KMS-11 (cell line): Measurements from ENCODE around the gene TBK1.

Experiments used
- H2AFZ ChIP-seq: fragments of 200-600 bp; sonication (generic); 2 replicates; pipeline ENCODE4 v1.6.1; 2016; ENCODE audit warnings: antibody characterized with exemption, mixed run types, low read depth
- H3K27ac ChIP-seq: fragments of 200-600 bp; sonication (generic); 2 replicates; pipeline ENCODE4 v1.6.1; 2016; ENCODE audit warnings: mild to moderate bottlenecking, mixed run types
- H3K27me3 ChIP-seq: fragments of 200-600 bp; sonication (generic); 2 replicates; pipeline ENCODE4 v1.6.1; 2017; ENCODE audit warnings: mild to moderate bottlenecking, low read depth, mixed run types, moderate library complexity; ENCODE audit not compliant: insufficient read depth
- H3K36me3 ChIP-seq: fragments of 200-600 bp; sonication (generic); 2 replicates; pipeline ENCODE4 v1.6.1; 2017; ENCODE audit warnings: mild to moderate bottlenecking, mixed run types; ENCODE audit not compliant: insufficient read depth
- H3K4me1 ChIP-seq: fragments of 200-600 bp; sonication (generic); 2 replicates; pipeline ENCODE4 v1.6.1; 2016; ENCODE audit warnings: mild to moderate bottlenecking, low read depth, mixed run types; ENCODE audit not compliant: poor library complexity, severe bottlenecking
- H3K4me2 ChIP-seq: fragments of 200-600 bp; sonication (generic); 2 replicates; pipeline ENCODE4 v1.7.0; 2016; ENCODE audit warnings: mild to moderate bottlenecking, mixed run types
- H3K4me3 ChIP-seq: fragments of 200-600 bp; sonication (generic); IDR thresholded peaks from 2 replicates; pipeline ENCODE4 v1.6.1; 2017; ENCODE audit warnings: low read depth, low read length, mixed read lengths; ENCODE audit not compliant: insufficient read depth
- H3K79me2 ChIP-seq: fragments of 200-600 bp; sonication (generic); 2 replicates; pipeline ENCODE4 v1.6.1; 2016; ENCODE audit warnings: low read depth, mixed run types; ENCODE audit not compliant: insufficient read depth
- H3K9ac ChIP-seq: fragments of 200-600 bp; sonication (generic); 2 replicates; pipeline ENCODE4 v1.6.1; 2016; ENCODE audit warnings: mild to moderate bottlenecking, mixed run types
- H4K20me1 ChIP-seq: fragments of 200-600 bp; sonication (generic); 2 replicates; pipeline ENCODE4 v1.6.1; 2016; ENCODE audit warnings: mild to moderate bottlenecking, mixed run types; ENCODE audit not compliant: insufficient read depth
- TF ChIP-seq, protein P1 (sequence below): fragments of 200-600 bp; sonication (generic); conservative IDR thresholded peaks from 2 replicates; pipeline ENCODE4 v1.6.1; 2017; ENCODE audit warnings: low read depth, mild to moderate bottlenecking, antibody characterized with exemption, low read length, moderate library complexity, mixed read lengths

Gene TBK1

DNA sequence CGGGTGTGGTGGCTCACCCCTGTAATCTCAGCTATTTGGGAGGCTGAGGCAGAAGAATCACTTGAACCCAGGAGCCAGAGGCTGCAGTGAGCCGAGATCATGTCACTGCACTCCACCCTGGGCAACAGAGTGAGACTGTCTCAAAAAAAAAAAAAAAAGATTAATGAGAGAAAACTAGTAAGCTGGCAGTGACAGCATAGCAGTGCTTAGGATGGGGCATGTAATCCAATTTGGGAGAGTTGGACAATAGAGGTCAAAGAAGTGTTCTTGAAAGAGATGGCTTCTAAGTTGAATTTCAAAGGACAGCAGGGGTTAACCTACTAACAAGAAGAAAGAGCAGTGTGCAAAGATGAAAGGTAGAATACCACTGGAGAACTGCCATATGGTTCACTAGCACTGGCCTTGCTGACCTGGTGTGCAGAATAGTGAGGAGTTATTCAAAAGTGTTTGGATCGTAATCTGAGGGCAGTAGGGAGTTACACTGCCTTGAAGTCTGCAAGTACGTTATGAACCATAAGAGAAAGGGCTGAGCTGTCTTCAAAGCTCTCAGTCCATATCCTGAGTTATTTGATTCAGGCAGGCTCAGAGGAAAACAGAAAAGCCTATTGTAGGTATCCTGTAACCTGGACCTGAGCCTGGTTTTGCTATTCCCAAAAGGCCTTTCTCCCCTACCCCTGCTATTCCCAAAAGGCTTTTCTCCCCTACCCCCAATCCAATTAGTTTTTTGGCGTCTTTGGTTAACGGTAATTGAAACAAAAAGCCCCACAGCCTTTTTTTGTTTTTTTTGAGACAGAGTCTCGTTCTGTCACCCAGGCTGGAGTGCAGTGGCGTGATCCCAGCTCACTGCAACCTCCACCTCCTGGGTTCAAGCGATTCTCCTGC, 44.3 kb upstream of the TBK1 start:
- Histone ChIP-seq H3K36me3 (peaks cover 14% of the 10 kb centered on the region; the same call in 1 of the 2 replicates), H3K79me2 (peaks cover 83% of the 10 kb centered on the region), H3K27ac (peak overlapping the region; percentile 29; the same call in 1 of the 2 replicates), H3K4me2 (peak overlapping the region; percentile 50), H4K20me1 (peaks cover 30% of the 10 kb centered on the region), H3K9ac (no peak overlapping the region), H2AFZ (no peak overlapping the region), H3K4me1 (peaks cover 60% of the 10 kb centered on the region), H3K27me3 (no peaks in the 10 kb centered on the region), H3K4me3 (no peak overlapping the region)
- TF ChIP-seq, protein P1, sequence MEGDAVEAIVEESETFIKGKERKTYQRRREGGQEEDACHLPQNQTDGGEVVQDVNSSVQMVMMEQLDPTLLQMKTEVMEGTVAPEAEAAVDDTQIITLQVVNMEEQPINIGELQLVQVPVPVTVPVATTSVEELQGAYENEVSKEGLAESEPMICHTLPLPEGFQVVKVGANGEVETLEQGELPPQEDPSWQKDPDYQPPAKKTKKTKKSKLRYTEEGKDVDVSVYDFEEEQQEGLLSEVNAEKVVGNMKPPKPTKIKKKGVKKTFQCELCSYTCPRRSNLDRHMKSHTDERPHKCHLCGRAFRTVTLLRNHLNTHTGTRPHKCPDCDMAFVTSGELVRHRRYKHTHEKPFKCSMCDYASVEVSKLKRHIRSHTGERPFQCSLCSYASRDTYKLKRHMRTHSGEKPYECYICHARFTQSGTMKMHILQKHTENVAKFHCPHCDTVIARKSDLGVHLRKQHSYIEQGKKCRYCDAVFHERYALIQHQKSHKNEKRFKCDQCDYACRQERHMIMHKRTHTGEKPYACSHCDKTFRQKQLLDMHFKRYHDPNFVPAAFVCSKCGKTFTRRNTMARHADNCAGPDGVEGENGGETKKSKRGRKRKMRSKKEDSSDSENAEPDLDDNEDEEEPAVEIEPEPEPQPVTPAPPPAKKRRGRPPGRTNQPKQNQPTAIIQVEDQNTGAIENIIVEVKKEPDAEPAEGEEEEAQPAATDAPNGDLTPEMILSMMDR = no peak

DNA sequence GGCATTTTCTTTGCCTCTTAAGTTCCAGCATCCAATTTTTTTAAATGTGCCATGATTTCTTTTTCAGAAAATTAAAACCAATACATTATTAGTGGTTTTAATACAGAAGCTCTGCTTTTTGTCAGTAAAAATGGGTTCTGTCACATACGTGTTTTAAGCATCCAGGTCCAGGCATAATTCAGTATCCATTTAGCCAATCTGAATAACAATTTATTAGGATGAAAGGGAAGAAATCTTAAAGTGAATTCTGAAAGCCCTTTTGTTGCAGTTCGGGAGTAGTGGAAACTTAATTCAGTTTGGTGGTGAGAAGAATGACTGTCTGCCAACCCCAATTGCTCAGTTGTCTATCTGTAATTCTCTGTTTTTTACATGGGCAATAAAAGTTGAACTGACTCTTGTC, 40.5 kb upstream of the TBK1 start:
- H3K9ac ChIP-seq = no peak overlapping the region
- H3K4me3 ChIP-seq = no peak overlapping the region
- TF ChIP-seq, protein P1 = no peak
- peaks cover 33% of the 10 kb centered on the region for H4K20me1 ChIP-seq
- no peaks in the 10 kb centered on the region for H3K27me3 ChIP-seq
- peaks cover 45% of the 10 kb centered on the region; the same call in 1 of the 2 replicates for H3K36me3 ChIP-seq
- no peak overlapping the region for H3K27ac ChIP-seq
- H3K4me1 ChIP-seq = peaks cover 44% of the 10 kb centered on the region
- no peak overlapping the region for H3K4me2 ChIP-seq
- H2AFZ ChIP-seq = no peak overlapping the region
- peaks cover 92% of the 10 kb centered on the region for H3K79me2 ChIP-seq

DNA sequence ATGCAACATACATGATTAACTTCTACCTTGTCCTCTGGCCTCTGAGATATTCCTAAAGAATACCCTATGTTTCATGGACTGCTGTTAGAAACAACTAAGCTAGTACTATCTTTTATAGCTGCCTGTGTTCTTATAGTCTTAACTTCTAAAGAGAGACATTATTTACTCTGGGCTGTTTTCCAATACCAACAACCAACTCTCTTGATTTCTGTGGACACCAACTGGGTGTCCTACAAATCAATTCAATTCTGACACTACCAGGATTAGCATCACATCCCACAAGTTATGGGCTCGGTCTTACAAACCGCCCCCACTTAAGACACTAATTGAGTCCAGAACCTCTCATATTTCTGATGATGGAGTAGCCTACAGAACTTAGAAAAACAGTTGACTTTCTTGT, 39.5 kb upstream of the TBK1 start:
- Histone ChIP-seq H4K20me1 (peaks cover 31% of the 10 kb centered on the region), H3K4me2 (no peak overlapping the region), H3K4me3 (no peak overlapping the region), H3K79me2 (peaks cover 91% of the 10 kb centered on the region), H3K9ac (no peak overlapping the region), H3K36me3 (peaks cover 54% of the 10 kb centered on the region; the same call in 1 of the 2 replicates), H3K4me1 (peaks cover 33% of the 10 kb centered on the region), H3K27me3 (no peaks in the 10 kb centered on the region), H3K27ac (no peak overlapping the region), H2AFZ (no peak overlapping the region)
- TF ChIP-seq, protein P1 = no peak

DNA sequence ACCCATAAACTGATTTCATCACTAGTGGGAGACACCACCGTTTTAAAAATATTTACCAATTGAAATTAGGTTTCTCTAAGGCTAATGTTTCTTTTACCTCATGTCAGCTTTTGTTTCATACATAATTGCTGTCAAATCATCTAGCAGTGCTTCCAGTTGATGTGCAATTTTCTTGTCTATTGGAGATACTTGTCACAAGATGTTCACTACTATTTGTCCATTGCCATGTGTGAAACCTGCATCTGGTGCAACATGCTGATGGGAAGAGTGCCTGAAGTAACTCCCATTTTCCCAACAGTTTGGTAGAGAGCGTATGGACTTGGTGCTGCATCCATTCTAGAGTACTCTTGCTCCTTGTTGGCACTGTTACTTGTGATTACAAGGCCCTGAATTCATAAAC, 38.0 kb upstream of the TBK1 start:
- H3K4me3 ChIP-seq = no peak overlapping the region
- peaks cover 86% of the 10 kb centered on the region for H3K79me2 ChIP-seq
- no peak overlapping the region for H3K27ac ChIP-seq
- TF ChIP-seq, protein P1 = no peak
- no peak overlapping the region for H3K9ac ChIP-seq
- peaks cover 21% of the 10 kb centered on the region for H4K20me1 ChIP-seq
- peaks cover 68% of the 10 kb centered on the region; the same call in 1 of the 2 replicates for H3K36me3 ChIP-seq
- no peaks in the 10 kb centered on the region for H3K27me3 ChIP-seq
- H3K4me2 ChIP-seq = no peak overlapping the region
- H3K4me1 ChIP-seq = peaks cover 19% of the 10 kb centered on the region
- no peak overlapping the region for H2AFZ ChIP-seq
